Liver (tissue), 3 donors: ENCODE measurements around the gene CSMD2.

Source experiments
- ATF3 ChIP-seq: IDR thresholded peaks from 2 replicates; pipeline ENCODE4 v1.6.1; 2016; ENCODE audit warnings: antibody characterized with exemption
- CTCF ChIP-seq: fragments of 150-350 bp; IDR thresholded peaks from 2 replicates; pipeline ENCODE4 v1.5.1; 2017; ENCODE audit warnings: improper control_type of control experiment, low read depth, low read length; ENCODE audit not compliant: missing input control
- EGR1 ChIP-seq, 2 donors: IDR thresholded peaks; 2 replicates each; pipeline ENCODE4 v1.6.1; 2016 to 2018; ENCODE audit warnings: antibody characterized with exemption in 2 of 2, low read depth in 2 of 2
- GABPA ChIP-seq, 2 donors: IDR thresholded peaks in 1 of 2; conservative IDR thresholded peaks in 1 of 2; 2 replicates each; pipeline ENCODE4 v1.6.1; 2016; ENCODE audit warnings: antibody characterized with exemption in 2 of 2, mild to moderate bottlenecking in 1 of 2, moderate library complexity in 1 of 2
- MAX ChIP-seq: IDR thresholded peaks from 2 replicates; pipeline ENCODE4 v1.6.1; 2016; ENCODE audit warnings: antibody characterized with exemption
- RAD21 ChIP-seq, 2 donors: IDR thresholded peaks; 2 replicates each; pipeline ENCODE4 v1.6.1; 2016; ENCODE audit warnings: antibody characterized with exemption in 2 of 2, mild to moderate bottlenecking in 2 of 2
- REST ChIP-seq: IDR thresholded peaks from 2 replicates; pipeline ENCODE4 v1.6.1; 2016; ENCODE audit warnings: antibody characterized with exemption, mild to moderate bottlenecking
- TAF1 ChIP-seq: conservative IDR thresholded peaks from 2 replicates; pipeline ENCODE4 v1.6.1; 2016; ENCODE audit warnings: antibody characterized with exemption, mild to moderate bottlenecking
- donor health status: healthy.
- donor health status: healthy.

GRCh38 chr1:33880305-33880704 is 284.7 kb downstream of the CSMD2 start:
- TF ChIP-seq CTCF (no peak), EGR1 (IDR thresholded peaks at IDR 0.05; ENCODE audit: low read depth in 2 of 2) (no peak), ATF3 (no peak), MAX (no peak), TAF1 (no peak), REST (peak; percentile 35), GABPA (IDR thresholded peaks at IDR 0.05 in 1 of 2, conservative IDR thresholded peaks at IDR 0.05 in 1 of 2) (no peak), RAD21 (IDR thresholded peaks at IDR 0.05) (no peak)
